ENCODE results near the gene PROSER3. TPM values are rescaled to one million over a fixed set of nuclear protein-coding genes. Genes with fewer than 3 reads are reported as not detected.
"Not testable (repeated sequence)": the region's sequence is repeated elsewhere in the genome, so short reads cannot be mapped to it uniquely, and the experiment has no call there.

The PROSER3 gene
- total and polyA plus RNA-seq, 4 donors: 2.8 to 27.7 (median 11.5) TPM

DNA sequence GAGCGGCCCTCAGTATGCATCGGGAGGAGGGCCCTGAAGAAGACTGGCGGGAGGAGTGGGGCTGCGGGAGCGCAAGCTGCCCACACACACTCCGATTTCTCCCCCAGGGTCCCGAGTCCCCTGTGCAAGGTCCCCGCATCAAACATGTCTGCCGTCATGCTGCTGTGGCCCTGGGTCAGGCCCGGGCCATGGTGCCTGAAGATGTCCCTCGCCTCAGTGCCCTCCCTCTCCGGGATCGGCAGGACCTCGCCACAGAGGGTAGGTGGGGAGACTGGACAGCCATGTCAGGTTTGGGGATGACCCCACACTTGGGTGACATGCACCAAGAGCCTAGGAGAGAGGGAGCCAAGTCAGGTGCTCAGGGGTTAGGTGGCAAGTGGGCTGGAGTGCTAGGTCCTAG lies 35.5 kb upstream of the PROSER3 start:
- no peak overlapping the region for H3K4me3 ChIP-seq (ENCODE audit: low read depth, low read length)
- no peak overlapping the region for H3K27ac ChIP-seq (ENCODE audit: low read depth, low read length)
- H3K36me3 ChIP-seq (ENCODE audit: control insufficient read depth, insufficient read depth, low read length): peaks cover 83% of the 10 kb centered on the region
- 96% methylated on average over 13 of the region's 14 CpGs for WGBS (ENCODE audit: insufficient coverage)
- no peak for DNase-seq (ENCODE audit: low read depth in 4 of 6, low spot score in 6 of 6)
- no peaks in the 10 kb centered on the region for H3K9me3 ChIP-seq (ENCODE audit: control insufficient read depth, insufficient read depth, low read length)
- no peaks in the 10 kb centered on the region for H3K27me3 ChIP-seq (ENCODE audit: control insufficient read depth, insufficient read depth, low read length)
- H3K4me1 ChIP-seq (ENCODE audit: control insufficient read depth, insufficient read depth, low read length): peaks cover 16% of the 10 kb centered on the region

DNA sequence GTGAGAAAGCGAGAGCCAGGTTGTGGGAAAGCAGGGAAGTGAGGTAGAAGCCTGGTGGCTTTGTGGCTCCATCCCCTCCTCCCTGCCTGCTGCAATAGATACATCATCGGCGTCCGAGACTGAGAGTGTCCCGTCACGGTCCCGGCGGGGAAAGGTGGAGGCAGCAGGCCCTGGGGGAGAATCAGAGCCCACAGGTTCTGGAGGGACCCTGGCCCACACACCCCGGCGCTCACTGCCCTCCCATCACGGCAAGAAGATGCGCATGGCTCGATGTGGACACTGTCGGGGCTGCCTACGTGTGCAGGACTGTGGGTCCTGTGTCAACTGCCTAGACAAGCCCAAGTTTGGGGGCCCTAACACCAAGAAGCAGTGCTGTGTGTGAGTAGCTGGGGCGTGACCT lies 35.1 kb upstream of the PROSER3 start:
- H3K36me3 ChIP-seq (ENCODE audit: control insufficient read depth, insufficient read depth, low read length): peaks cover 87% of the 10 kb centered on the region
- H3K27me3 ChIP-seq (ENCODE audit: control insufficient read depth, insufficient read depth, low read length): no peaks in the 10 kb centered on the region
- peaks cover 16% of the 10 kb centered on the region for H3K4me1 ChIP-seq (ENCODE audit: control insufficient read depth, insufficient read depth, low read length)
- no peak overlapping the region for H3K27ac ChIP-seq (ENCODE audit: low read depth, low read length)
- no peak for DNase-seq (ENCODE audit: low read depth in 4 of 6, low spot score in 6 of 6)
- WGBS (ENCODE audit: insufficient coverage): 100% methylated on average over 7 of the region's 16 CpGs
- no peaks in the 10 kb centered on the region for H3K9me3 ChIP-seq (ENCODE audit: control insufficient read depth, insufficient read depth, low read length)
- H3K4me3 ChIP-seq (ENCODE audit: low read depth, low read length): no peak overlapping the region

DNA sequence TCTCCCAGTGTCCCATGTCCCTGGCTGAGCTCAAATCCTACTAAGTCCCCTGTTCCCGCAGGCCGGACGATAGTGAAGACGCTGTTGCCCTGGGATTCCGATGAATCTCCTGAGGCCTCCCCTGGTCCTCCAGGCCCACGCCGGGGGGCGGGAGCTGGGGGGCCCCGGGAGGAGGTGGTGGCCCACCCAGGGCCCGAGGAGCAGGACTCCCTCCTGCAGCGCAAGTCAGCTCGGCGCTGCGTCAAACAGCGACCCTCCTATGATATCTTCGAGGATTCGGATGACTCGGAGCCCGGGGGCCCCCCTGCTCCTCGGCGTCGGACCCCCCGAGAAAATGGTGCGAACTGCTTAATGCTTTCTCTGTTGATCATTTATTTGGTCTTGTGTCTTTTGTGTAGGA lies 34.3 kb upstream of the PROSER3 start:
- peaks cover 95% of the 10 kb centered on the region for H3K36me3 ChIP-seq (ENCODE audit: control insufficient read depth, insufficient read depth, low read length)
- H3K4me1 ChIP-seq (ENCODE audit: control insufficient read depth, insufficient read depth, low read length): peaks cover 13% of the 10 kb centered on the region
- no peaks in the 10 kb centered on the region for H3K27me3 ChIP-seq (ENCODE audit: control insufficient read depth, insufficient read depth, low read length)
- H3K4me3 ChIP-seq (ENCODE audit: low read depth, low read length): no peak overlapping the region
- 93% methylated on average over 24 of the region's 24 CpGs for WGBS (ENCODE audit: insufficient coverage)
- H3K27ac ChIP-seq (ENCODE audit: low read depth, low read length): no peak overlapping the region
- H3K9me3 ChIP-seq (ENCODE audit: control insufficient read depth, insufficient read depth, low read length): no peaks in the 10 kb centered on the region
- no peak for DNase-seq (ENCODE audit: low read depth in 4 of 6, low spot score in 6 of 6)

DNA sequence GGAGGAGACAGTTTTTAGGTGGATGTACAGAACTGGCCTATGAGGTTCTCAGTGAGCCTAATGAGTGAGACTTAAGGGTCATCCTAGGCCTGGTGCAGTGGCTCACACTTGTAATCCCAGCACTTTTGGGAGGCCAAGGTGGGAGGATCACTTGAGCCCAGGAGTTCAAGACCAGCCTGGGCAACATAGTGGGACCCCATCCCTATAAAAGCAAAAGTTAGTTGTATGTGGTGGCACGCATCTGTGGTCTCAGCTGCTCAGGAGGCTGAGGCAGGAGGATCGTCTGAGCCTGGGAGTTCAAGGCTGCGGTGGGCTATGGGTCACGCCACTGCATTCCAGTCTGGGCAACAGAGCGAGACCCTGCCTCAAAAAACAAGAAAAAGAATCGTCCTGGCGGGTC lies 33.8 kb upstream of the PROSER3 start:
- H3K4me1 ChIP-seq (ENCODE audit: control insufficient read depth, insufficient read depth, low read length); H3K27me3 ChIP-seq (ENCODE audit: control insufficient read depth, insufficient read depth, low read length); H3K27ac ChIP-seq (ENCODE audit: low read depth, low read length); H3K4me3 ChIP-seq (ENCODE audit: low read depth, low read length); DNase-seq (ENCODE audit: low read depth in 4 of 6, low spot score in 6 of 6); H3K9me3 ChIP-seq (ENCODE audit: control insufficient read depth, insufficient read depth, low read length): not testable (repeated sequence)
- H3K36me3 ChIP-seq (ENCODE audit: control insufficient read depth, insufficient read depth, low read length): peaks cover 98% of the 10 kb centered on the region
- 97% methylated on average over 7 of the region's 7 CpGs for WGBS (ENCODE audit: insufficient coverage)

DNA sequence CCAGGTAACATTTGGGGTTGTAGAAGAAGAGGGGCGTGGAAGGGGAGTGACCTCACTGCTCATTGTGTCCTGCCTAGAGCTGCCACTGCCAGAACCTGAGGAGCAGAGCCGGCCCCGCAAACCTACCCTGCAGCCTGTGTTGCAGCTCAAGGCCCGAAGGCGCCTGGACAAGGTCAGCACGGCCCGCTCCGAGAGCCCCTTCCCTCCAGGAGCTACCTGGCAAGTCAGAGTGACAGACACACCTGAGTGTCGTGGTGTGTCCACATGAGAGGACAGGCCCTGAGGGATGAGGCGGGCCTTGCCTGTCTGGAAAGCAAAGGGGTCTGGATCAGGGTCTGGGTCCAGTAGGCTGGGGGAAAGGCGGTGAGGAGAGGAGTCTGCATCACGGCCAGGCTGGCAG lies 33.4 kb upstream of the PROSER3 start:
- 96% methylated on average over 11 of the region's 12 CpGs for WGBS (ENCODE audit: insufficient coverage)

DNA sequence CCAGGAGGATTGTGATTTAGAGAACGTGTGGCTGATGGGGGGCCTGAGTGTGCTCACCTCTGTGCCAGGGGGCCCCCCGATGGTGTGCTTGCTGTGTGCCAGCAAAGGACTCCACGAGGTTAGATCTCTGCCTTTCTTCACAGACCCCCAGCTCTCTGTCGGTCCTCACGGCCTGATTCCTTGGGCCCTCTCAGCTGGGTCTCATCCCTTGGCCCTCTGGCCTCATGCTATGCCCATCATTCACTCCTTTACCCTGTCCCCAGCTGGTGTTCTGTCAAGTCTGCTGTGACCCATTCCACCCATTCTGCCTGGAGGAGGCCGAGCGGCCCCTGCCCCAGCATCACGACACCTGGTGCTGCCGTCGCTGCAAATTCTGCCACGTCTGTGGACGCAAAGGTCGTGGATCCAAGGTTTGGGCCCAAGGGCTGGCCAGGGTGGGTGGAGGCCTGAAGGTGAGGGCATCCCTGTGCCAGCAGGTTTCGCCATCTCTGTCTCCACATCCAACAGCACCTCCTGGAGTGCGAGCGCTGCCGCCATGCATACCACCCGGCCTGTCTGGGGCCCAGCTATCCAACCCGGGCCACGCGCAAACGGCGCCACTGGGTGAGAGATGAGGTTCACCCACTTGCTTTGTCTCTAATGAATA lies 32.6 kb upstream of the PROSER3 start:
- Histone ChIP-seq H3K27ac (ENCODE audit: low read depth, low read length) (no peak overlapping the region), H3K4me1 (ENCODE audit: control insufficient read depth, insufficient read depth, low read length) (no peaks in the 10 kb centered on the region), H3K4me3 (ENCODE audit: low read depth, low read length) (no peak overlapping the region), H3K36me3 (ENCODE audit: control insufficient read depth, insufficient read depth, low read length) (peaks cover 98% of the 10 kb centered on the region), H3K27me3 (ENCODE audit: control insufficient read depth, insufficient read depth, low read length) (no peaks in the 10 kb centered on the region), H3K9me3 (ENCODE audit: control insufficient read depth, insufficient read depth, low read length) (no peaks in the 10 kb centered on the region)
- 97% methylated on average over 14 of the region's 23 CpGs for WGBS (ENCODE audit: insufficient coverage)
- DNase-seq (ENCODE audit: low read depth in 4 of 6, low spot score in 6 of 6): no peak

More for the DNA sequence above, 33.4 kb upstream of the PROSER3 start:
- Histone ChIP-seq H3K4me1 (ENCODE audit: control insufficient read depth, insufficient read depth, low read length) (peaks cover 4% of the 10 kb centered on the region), H3K4me3 (ENCODE audit: low read depth, low read length) (no peak overlapping the region), H3K36me3 (ENCODE audit: control insufficient read depth, insufficient read depth, low read length) (peaks cover 98% of the 10 kb centered on the region), H3K27me3 (ENCODE audit: control insufficient read depth, insufficient read depth, low read length) (no peaks in the 10 kb centered on the region), H3K9me3 (ENCODE audit: control insufficient read depth, insufficient read depth, low read length) (no peaks in the 10 kb centered on the region), H3K27ac (ENCODE audit: low read depth, low read length) (no peak overlapping the region)
- DNase-seq (ENCODE audit: low read depth in 4 of 6, low spot score in 6 of 6): no peak

DNA sequence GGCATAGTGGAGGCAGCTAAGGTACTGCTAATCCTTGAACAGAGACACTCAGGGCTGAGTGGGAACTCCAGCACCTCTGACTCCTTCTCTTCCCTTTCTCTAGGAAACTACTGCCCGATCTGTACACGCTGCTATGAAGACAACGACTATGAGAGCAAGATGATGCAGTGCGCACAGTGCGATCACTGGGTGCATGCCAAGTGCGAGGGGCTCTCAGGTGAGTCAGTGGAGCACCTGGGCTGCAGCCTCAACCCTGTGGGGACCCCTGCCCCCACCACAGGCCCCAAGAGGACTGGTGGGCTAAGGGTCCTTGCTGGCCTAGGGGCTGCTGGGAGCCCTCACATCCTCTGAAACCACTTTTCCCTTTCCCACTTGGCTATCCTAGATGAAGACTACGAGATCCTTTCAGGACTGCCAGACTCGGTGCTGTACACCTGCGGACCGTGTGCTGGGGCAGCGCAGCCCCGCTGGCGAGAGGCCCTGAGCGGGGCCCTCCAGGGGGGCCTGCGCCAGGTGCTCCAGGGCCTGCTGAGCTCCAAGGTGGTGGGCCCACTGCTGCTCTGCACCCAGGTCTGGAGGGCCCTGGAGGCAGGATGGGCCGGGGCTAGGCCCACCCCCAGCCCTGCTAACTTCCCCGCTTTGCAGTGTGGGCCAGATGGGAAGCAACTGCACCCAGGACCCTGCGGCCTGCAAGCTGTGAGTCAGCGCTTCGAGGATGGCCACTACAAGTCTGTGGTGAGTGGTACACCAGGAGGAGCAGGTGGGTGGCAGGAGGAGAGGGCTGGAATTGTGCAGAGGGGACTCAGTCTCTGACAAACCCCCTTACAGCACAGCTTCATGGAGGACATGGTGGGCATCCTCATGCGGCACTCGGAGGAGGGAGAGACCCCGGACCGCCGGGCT lies 30.7 kb upstream of the PROSER3 start:
- no peaks in the 10 kb centered on the region for H3K4me1 ChIP-seq (ENCODE audit: control insufficient read depth, insufficient read depth, low read length)
- H3K27me3 ChIP-seq (ENCODE audit: control insufficient read depth, insufficient read depth, low read length): no peaks in the 10 kb centered on the region
- H3K36me3 ChIP-seq (ENCODE audit: control insufficient read depth, insufficient read depth, low read length): peaks cover 99% of the 10 kb centered on the region
- H3K9me3 ChIP-seq (ENCODE audit: control insufficient read depth, insufficient read depth, low read length): no peaks in the 10 kb centered on the region
- H3K4me3 ChIP-seq (ENCODE audit: low read depth, low read length): no peak overlapping the region
- no peak for DNase-seq (ENCODE audit: low read depth in 4 of 6, low spot score in 6 of 6)
- WGBS (ENCODE audit: insufficient coverage): 98% methylated on average over 24 of the region's 25 CpGs
- H3K27ac ChIP-seq (ENCODE audit: low read depth, low read length): no peak overlapping the region

DNA sequence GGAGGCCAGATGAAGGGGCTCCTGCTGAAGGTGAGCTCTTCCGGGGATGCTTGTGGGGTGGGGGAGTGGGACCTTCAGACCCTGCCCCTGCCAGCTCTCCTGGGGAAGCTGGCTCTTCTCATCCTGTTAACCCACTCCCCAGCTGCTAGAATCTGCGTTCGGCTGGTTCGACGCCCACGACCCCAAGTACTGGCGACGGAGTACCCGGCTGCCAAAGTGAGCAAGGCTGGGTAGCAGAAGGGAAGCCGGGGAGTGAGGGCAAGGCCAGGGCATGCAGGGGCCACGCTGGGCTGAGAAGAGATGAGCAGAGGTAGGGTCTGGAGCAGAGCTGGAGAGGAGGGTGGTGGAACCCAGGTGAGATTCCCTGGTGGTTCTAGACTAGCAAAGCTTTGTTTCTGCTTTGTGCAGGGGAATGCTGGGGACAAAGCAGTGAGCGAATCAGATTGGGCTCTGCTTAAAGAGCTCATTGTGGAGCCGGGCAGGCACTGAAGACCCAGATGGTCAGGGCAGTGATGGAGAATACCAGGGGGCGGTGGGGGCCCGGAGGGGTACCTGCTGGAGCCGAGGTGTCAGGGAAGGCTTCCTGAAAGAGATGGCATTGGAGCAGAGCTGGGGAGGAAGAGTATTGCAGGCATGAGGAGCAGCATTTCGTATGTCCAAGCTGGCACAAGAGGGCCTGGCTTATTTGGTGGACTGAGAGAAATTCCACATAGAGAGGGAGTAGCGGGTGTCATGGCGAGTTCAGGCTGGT lies 29.8 kb upstream of the PROSER3 start:
- H3K27ac ChIP-seq (ENCODE audit: low read depth, low read length): no peak overlapping the region
- H3K4me1 ChIP-seq (ENCODE audit: control insufficient read depth, insufficient read depth, low read length): no peaks in the 10 kb centered on the region
- H3K9me3 ChIP-seq (ENCODE audit: control insufficient read depth, insufficient read depth, low read length): no peaks in the 10 kb centered on the region
- peaks cover 99% of the 10 kb centered on the region for H3K36me3 ChIP-seq (ENCODE audit: control insufficient read depth, insufficient read depth, low read length)
- DNase-seq (ENCODE audit: low read depth in 4 of 6, low spot score in 6 of 6): no peak
- no peaks in the 10 kb centered on the region for H3K27me3 ChIP-seq (ENCODE audit: control insufficient read depth, insufficient read depth, low read length)
- no peak overlapping the region for H3K4me3 ChIP-seq (ENCODE audit: low read depth, low read length)
- WGBS (ENCODE audit: insufficient coverage): 93% methylated on average over 19 of the region's 19 CpGs

DNA sequence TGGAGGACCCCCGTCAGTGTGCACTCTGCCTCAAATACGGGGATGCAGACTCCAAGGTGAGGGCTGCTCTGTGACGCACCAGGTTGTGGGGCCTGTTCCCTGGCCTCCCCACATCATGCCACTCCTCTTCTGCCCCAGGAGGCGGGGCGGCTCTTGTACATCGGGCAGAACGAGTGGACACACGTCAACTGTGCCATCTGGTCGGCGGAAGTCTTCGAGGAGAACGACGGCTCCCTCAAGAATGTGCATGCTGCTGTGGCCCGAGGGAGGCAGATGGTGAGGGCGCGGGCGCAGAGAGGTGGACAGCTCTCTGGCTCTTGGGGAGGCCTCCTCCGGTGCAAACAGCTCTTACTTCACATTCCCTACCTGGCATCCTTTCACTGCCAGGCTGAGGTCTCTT lies 29.0 kb upstream of the PROSER3 start:
- Histone ChIP-seq H3K36me3 (ENCODE audit: control insufficient read depth, insufficient read depth, low read length) (peaks cover 99% of the 10 kb centered on the region), H3K27me3 (ENCODE audit: control insufficient read depth, insufficient read depth, low read length) (no peaks in the 10 kb centered on the region), H3K9me3 (ENCODE audit: control insufficient read depth, insufficient read depth, low read length) (no peaks in the 10 kb centered on the region), H3K4me3 (ENCODE audit: low read depth, low read length) (no peak overlapping the region), H3K4me1 (ENCODE audit: control insufficient read depth, insufficient read depth, low read length) (no peaks in the 10 kb centered on the region), H3K27ac (ENCODE audit: low read depth, low read length) (no peak overlapping the region)
- DNase-seq (ENCODE audit: low read depth in 4 of 6, low spot score in 6 of 6): no peak
- 94% methylated on average over 17 of the region's 18 CpGs for WGBS (ENCODE audit: insufficient coverage)

Data from spinal cord (tissue), 10 donors.